A549 (cell line): ENCODE measurements around the gene RASSF9.

Source experiments
- BHLHE40 ChIP-seq: IDR thresholded peaks from 2 replicates; pipeline ENCODE4 v1.6.1; 2012; ENCODE audit warnings: low read depth, low read length, inconsistent platforms
- CBX2 ChIP-seq: fragments of 200-600 bp; sonication (generic); IDR thresholded peaks from 2 replicates; pipeline ENCODE4 v1.6.1; 2016; ENCODE audit warnings: low read depth, mild to moderate bottlenecking, borderline replicate concordance
- EP300 ChIP-seq, 2 experiments: fragments of >200 bp; sonication (Bioruptor Twin); formaldehyde crosslinking; IDR thresholded peaks; 2 replicates in 1 of 2; 3 replicates in 1 of 2; pipeline ENCODE4 v1.6.1; 2016 to 2017
- ESRRA ChIP-seq: fragments of 150-350 bp; IDR thresholded peaks from 2 replicates; pipeline ENCODE4 v1.6.1; 2014; ENCODE audit warnings: mild to moderate bottlenecking, low read length, borderline replicate concordance
- RAD21 ChIP-seq, 2 experiments: fragments of >200 bp in 1 of 2; sonication (Bioruptor Twin) in 1 of 2; formaldehyde crosslinking in 1 of 2; IDR thresholded peaks in 1 of 2; conservative IDR thresholded peaks in 1 of 2; 2 replicates in 1 of 2; 3 replicates in 1 of 2; pipeline ENCODE4 v1.6.1; 2012 to 2018; ENCODE audit warnings: inconsistent platforms in 1 of 2
- SMC3 ChIP-seq: fragments of >200 bp; sonication (Bioruptor Twin); formaldehyde crosslinking; IDR thresholded peaks from 3 replicates; pipeline ENCODE4 v1.6.1; 2018; ENCODE audit warnings: inconsistent platforms
- TF ChIP-seq, protein P1 (sequence below): fragments of >200 bp; sonication (Bioruptor Twin); formaldehyde crosslinking; IDR thresholded peaks from 3 replicates; pipeline ENCODE4 v1.5.1; 2016
- TF ChIP-seq, protein P2 (sequence below): fragments of >200 bp; sonication (Bioruptor Twin); formaldehyde crosslinking; IDR thresholded peaks from 3 replicates; pipeline ENCODE4 v1.6.1; 2016
- TF ChIP-seq, protein P3 (sequence below): fragments of 200-600 bp; sonication (generic); IDR thresholded peaks from 2 replicates; pipeline ENCODE4 v1.6.1; 2016; ENCODE audit warnings: antibody characterized with exemption, mild to moderate bottlenecking, moderate library complexity
- TF ChIP-seq, protein P4 (sequence below): fragments of 250-450 bp; sonication (Bioruptor Pico); IDR thresholded peaks from 2 replicates; pipeline ENCODE4 v1.5.0; 2021; ENCODE audit warnings: mild to moderate bottlenecking, moderate library complexity, borderline replicate concordance

DNA sequence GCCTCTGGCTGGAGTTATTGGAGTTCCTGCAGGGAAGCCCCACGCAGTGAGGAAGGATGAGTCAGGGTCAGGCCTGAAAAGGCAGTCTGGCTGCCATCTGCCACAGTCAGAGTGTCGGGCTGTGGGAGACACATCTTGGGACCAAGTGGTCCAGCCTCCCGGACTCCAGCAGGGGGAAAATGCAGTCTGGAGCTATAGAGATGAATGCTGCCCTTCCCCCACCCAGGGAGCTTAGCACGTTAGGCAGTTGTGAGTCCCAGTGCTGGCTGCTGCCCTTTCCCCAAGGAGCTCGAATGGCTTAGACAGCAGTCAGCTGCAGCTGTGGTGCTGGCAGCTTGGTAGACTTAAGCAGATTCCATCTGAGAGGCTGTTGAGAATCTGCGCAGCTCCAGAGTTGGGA, 29.7 kb upstream of the RASSF9 start:
- TF ChIP-seq, protein P1, sequence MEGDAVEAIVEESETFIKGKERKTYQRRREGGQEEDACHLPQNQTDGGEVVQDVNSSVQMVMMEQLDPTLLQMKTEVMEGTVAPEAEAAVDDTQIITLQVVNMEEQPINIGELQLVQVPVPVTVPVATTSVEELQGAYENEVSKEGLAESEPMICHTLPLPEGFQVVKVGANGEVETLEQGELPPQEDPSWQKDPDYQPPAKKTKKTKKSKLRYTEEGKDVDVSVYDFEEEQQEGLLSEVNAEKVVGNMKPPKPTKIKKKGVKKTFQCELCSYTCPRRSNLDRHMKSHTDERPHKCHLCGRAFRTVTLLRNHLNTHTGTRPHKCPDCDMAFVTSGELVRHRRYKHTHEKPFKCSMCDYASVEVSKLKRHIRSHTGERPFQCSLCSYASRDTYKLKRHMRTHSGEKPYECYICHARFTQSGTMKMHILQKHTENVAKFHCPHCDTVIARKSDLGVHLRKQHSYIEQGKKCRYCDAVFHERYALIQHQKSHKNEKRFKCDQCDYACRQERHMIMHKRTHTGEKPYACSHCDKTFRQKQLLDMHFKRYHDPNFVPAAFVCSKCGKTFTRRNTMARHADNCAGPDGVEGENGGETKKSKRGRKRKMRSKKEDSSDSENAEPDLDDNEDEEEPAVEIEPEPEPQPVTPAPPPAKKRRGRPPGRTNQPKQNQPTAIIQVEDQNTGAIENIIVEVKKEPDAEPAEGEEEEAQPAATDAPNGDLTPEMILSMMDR: no peak
- TF ChIP-seq ESRRA: no peak
- TF ChIP-seq RAD21 (conservative IDR thresholded peaks at IDR 0.05 in 1 of 2, IDR thresholded peaks at IDR 0.05 in 1 of 2): no peak
- TF ChIP-seq, protein P2, sequence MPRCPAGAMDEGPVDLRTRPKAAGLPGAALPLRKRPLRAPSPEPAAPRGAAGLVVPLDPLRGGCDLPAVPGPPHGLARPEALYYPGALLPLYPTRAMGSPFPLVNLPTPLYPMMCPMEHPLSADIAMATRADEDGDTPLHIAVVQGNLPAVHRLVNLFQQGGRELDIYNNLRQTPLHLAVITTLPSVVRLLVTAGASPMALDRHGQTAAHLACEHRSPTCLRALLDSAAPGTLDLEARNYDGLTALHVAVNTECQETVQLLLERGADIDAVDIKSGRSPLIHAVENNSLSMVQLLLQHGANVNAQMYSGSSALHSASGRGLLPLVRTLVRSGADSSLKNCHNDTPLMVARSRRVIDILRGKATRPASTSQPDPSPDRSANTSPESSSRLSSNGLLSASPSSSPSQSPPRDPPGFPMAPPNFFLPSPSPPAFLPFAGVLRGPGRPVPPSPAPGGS: no peak
- no peak for TF ChIP-seq EP300 (IDR thresholded peaks at IDR 0.05)
- TF ChIP-seq, protein P3, sequence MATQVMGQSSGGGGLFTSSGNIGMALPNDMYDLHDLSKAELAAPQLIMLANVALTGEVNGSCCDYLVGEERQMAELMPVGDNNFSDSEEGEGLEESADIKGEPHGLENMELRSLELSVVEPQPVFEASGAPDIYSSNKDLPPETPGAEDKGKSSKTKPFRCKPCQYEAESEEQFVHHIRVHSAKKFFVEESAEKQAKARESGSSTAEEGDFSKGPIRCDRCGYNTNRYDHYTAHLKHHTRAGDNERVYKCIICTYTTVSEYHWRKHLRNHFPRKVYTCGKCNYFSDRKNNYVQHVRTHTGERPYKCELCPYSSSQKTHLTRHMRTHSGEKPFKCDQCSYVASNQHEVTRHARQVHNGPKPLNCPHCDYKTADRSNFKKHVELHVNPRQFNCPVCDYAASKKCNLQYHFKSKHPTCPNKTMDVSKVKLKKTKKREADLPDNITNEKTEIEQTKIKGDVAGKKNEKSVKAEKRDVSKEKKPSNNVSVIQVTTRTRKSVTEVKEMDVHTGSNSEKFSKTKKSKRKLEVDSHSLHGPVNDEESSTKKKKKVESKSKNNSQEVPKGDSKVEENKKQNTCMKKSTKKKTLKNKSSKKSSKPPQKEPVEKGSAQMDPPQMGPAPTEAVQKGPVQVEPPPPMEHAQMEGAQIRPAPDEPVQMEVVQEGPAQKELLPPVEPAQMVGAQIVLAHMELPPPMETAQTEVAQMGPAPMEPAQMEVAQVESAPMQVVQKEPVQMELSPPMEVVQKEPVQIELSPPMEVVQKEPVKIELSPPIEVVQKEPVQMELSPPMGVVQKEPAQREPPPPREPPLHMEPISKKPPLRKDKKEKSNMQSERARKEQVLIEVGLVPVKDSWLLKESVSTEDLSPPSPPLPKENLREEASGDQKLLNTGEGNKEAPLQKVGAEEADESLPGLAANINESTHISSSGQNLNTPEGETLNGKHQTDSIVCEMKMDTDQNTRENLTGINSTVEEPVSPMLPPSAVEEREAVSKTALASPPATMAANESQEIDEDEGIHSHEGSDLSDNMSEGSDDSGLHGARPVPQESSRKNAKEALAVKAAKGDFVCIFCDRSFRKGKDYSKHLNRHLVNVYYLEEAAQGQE: no peak
- TF ChIP-seq CBX2: no peak
- TF ChIP-seq BHLHE40: no peak
- no peak for TF ChIP-seq SMC3
- TF ChIP-seq, protein P4, sequence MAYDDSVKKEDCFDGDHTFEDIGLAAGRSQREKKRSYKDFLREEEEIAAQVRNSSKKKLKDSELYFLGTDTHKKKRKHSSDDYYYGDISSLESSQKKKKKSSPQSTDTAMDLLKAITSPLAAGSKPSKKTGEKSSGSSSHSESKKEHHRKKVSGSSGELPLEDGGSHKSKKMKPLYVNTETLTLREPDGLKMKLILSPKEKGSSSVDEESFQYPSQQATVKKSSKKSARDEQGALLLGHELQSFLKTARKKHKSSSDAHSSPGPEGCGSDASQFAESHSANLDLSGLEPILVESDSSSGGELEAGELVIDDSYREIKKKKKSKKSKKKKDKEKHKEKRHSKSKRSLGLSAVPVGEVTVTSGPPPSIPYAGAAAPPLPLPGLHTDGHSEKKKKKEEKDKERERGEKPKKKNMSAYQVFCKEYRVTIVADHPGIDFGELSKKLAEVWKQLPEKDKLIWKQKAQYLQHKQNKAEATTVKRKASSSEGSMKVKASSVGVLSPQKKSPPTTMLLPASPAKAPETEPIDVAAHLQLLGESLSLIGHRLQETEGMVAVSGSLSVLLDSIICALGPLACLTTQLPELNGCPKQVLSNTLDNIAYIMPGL (CRISPR knock-in tag): no peak
